ENCODE data around the gene ANKRD9. TPM values are rescaled to one million over a fixed set of nuclear protein-coding genes. Genes with fewer than 3 reads are reported as not detected.
"Not testable (repeated sequence)": the region's sequence is repeated elsewhere in the genome, so short reads cannot be mapped to it uniquely, and the experiment has no call there.

The ANKRD9 gene
- total RNA-seq, 1 donor: 15.6 TPM

GRCh38 chr14:102523200-102523568, 13.6 kb upstream of the ANKRD9 start:
- no peak for DNase-seq (ENCODE audit: insufficient read length, low spot score, missing footprints)
- H3K4me3 ChIP-seq (ENCODE audit: insufficient read depth, low read length): no peak overlapping the region
- no peaks in the 10 kb centered on the region for H3K9me3 ChIP-seq (ENCODE audit: low read depth, low read length)
- H3K4me2 ChIP-seq (ENCODE audit: insufficient read depth, low read length): no peak overlapping the region
- H3K27ac ChIP-seq (ENCODE audit: low read depth, low read length): no peak overlapping the region
- no peaks in the 10 kb centered on the region for H3K36me3 ChIP-seq (ENCODE audit: insufficient read depth, low read length)
- no peaks in the 10 kb centered on the region for H4K20me1 ChIP-seq (ENCODE audit: insufficient read depth, low read length)
- no peaks in the 10 kb centered on the region for H3K27me3 ChIP-seq (ENCODE audit: insufficient read depth, low read length)
- H3K79me2 ChIP-seq (ENCODE audit: insufficient read depth, low read length): no peaks in the 10 kb centered on the region
- H3K4me1 ChIP-seq (ENCODE audit: insufficient read depth, low read length): peaks cover 10% of the 10 kb centered on the region
- TF ChIP-seq CTCF (IDR thresholded peaks at IDR 0.05; ENCODE audit: extremely low read depth, low read depth, low read length): no peak
- H2AFZ ChIP-seq (ENCODE audit: low read length): no peak overlapping the region

- not testable (repeated sequence) for H3K9me3 ChIP-seq (ENCODE audit: low read depth, low read length); H2AFZ ChIP-seq (ENCODE audit: low read length); H4K20me1 ChIP-seq (ENCODE audit: insufficient read depth, low read length); H3K4me2 ChIP-seq (ENCODE audit: insufficient read depth, low read length); H3K36me3 ChIP-seq (ENCODE audit: insufficient read depth, low read length); DNase-seq (ENCODE audit: insufficient read length, low spot score, missing footprints); H3K79me2 ChIP-seq (ENCODE audit: insufficient read depth, low read length); H3K27me3 ChIP-seq (ENCODE audit: insufficient read depth, low read length); H3K27ac ChIP-seq (ENCODE audit: low read depth, low read length); H3K4me1 ChIP-seq (ENCODE audit: insufficient read depth, low read length); H3K4me3 ChIP-seq (ENCODE audit: insufficient read depth, low read length)
These were observed 10.1 kb upstream of the ANKRD9 start for GRCh38 chr14:102519709-102520108.

GRCh38 chr14:102518063-102518648, 8.6 kb upstream of the ANKRD9 start:
- Histone ChIP-seq H2AFZ (ENCODE audit: low read length) (no peak overlapping the region), H3K4me2 (ENCODE audit: insufficient read depth, low read length) (no peak overlapping the region), H3K9me3 (ENCODE audit: low read depth, low read length) (no peaks in the 10 kb centered on the region), H3K27me3 (ENCODE audit: insufficient read depth, low read length) (no peaks in the 10 kb centered on the region), H3K36me3 (ENCODE audit: insufficient read depth, low read length) (no peaks in the 10 kb centered on the region), H3K79me2 (ENCODE audit: insufficient read depth, low read length) (no peaks in the 10 kb centered on the region), H3K4me3 (ENCODE audit: insufficient read depth, low read length) (no peak overlapping the region), H3K27ac (ENCODE audit: low read depth, low read length) (no peak overlapping the region), H4K20me1 (ENCODE audit: insufficient read depth, low read length) (no peaks in the 10 kb centered on the region), H3K4me1 (ENCODE audit: insufficient read depth, low read length) (no peaks in the 10 kb centered on the region)
- no peak for TF ChIP-seq CTCF (IDR thresholded peaks at IDR 0.05; ENCODE audit: extremely low read depth, low read depth, low read length)
- DNase-seq (ENCODE audit: insufficient read length, low spot score, missing footprints): peak; percentile 53

GRCh38 chr14:102517392-102518062, 8.0 kb upstream of the ANKRD9 start:
- Histone ChIP-seq H3K27ac (ENCODE audit: low read depth, low read length) (no peak overlapping the region), H3K4me2 (ENCODE audit: insufficient read depth, low read length) (peak overlapping the region; percentile 80), H3K4me1 (ENCODE audit: insufficient read depth, low read length) (no peaks in the 10 kb centered on the region), H3K36me3 (ENCODE audit: insufficient read depth, low read length) (no peaks in the 10 kb centered on the region), H2AFZ (ENCODE audit: low read length) (peak overlapping the region; percentile 88), H4K20me1 (ENCODE audit: insufficient read depth, low read length) (no peaks in the 10 kb centered on the region), H3K9me3 (ENCODE audit: low read depth, low read length) (no peaks in the 10 kb centered on the region), H3K79me2 (ENCODE audit: insufficient read depth, low read length) (no peaks in the 10 kb centered on the region), H3K4me3 (ENCODE audit: insufficient read depth, low read length) (peak overlapping the region; percentile 78), H3K27me3 (ENCODE audit: insufficient read depth, low read length) (no peaks in the 10 kb centered on the region)
- peak; percentile 93 for DNase-seq (ENCODE audit: insufficient read length, low spot score, missing footprints)
- TF ChIP-seq CTCF (IDR thresholded peaks at IDR 0.05; ENCODE audit: extremely low read depth, low read depth, low read length): no peak

Measured in osteoblast (primary cell).